IMR-90 (cell line): Measurements from ENCODE around the gene DNM3. TPM values are rescaled to one million over a fixed set of nuclear protein-coding genes. Genes with fewer than 3 reads are reported as not detected.

ENCODE experiments used
- ATAC-seq: fragments of 200-7000 bp; cut with Tn5 transposase; 2 replicates; pipeline ENCODE4 v1.9.1; 2020; ENCODE audit warnings: low read depth, mild to moderate bottlenecking, moderate library complexity
- BruUV-seq: library from RNA; stranded (reverse); fragments of 400-500 nt; replicated peaks from 2 replicates; lab custom pipeline; 2021; lab: Mats Ljungman, UMichigan
- CTCF ChIA-PET: fragments of 300-600 bp; formaldehyde crosslinking; extraction: SDS; loops from one replicate; lab custom pipeline; 2021; ENCODE audit warnings: antibody characterized with exemption; lab: Yijun Ruan, JAX
- POLR2A ChIA-PET: fragments of 300-600 bp; sonication (Branson Sonifier 250); formaldehyde crosslinking; loops from one replicate; lab custom pipeline; 2022; ENCODE audit warnings: antibody characterized with exemption; ENCODE audit not compliant: unreplicated experiment; lab: Charles Lee
- DNase-seq: peaks from one replicate; pipeline ENCODE4 v3.0.0; 2013
- H2AFZ ChIP-seq: replicated peaks from 2 replicates; pipeline ENCODE3; 2013; ENCODE audit warnings: low read length, mild to moderate bottlenecking; ENCODE audit not compliant: poor library complexity
- H2AK5ac ChIP-seq: 2 replicates; pipeline ENCODE4 v1.6.1; 2013; ENCODE audit warnings: low read depth, low read length, inconsistent platforms
- H2AK9ac ChIP-seq: replicated peaks from 2 replicates; pipeline ENCODE3; 2013; ENCODE audit warnings: mild to moderate bottlenecking, low read depth, low read length, moderate library complexity; ENCODE audit not compliant: poor library complexity
- H2BK120ac ChIP-seq: 2 replicates; pipeline ENCODE4 v1.6.1; 2013; ENCODE audit warnings: low read depth, low read length, inconsistent platforms
- H2BK15ac ChIP-seq: 3 replicates; pipeline ENCODE4 v1.6.1; 2013; ENCODE audit warnings: low read depth, low read length, inconsistent platforms
- H2BK20ac ChIP-seq: 2 replicates; pipeline ENCODE4 v1.6.1; 2013; ENCODE audit warnings: low read depth, mild to moderate bottlenecking, inconsistent platforms, low read length, moderate library complexity
- H2BK5ac ChIP-seq: 2 replicates; pipeline ENCODE4 v1.6.1; 2013; ENCODE audit warnings: mild to moderate bottlenecking, low read depth, low read length, inconsistent platforms; ENCODE audit not compliant: poor library complexity, severe bottlenecking
- H3K14ac ChIP-seq: replicated peaks from 2 replicates; pipeline ENCODE4 v1.6.1; 2013; ENCODE audit warnings: low read depth, low read length, inconsistent platforms
- H3K18ac ChIP-seq: 2 replicates; pipeline ENCODE4 v1.6.1; 2013; ENCODE audit warnings: low read depth, low read length, control low read depth
- H3K23ac ChIP-seq: 2 replicates; pipeline ENCODE4 v1.6.1; 2013; ENCODE audit warnings: low read depth, low read length, inconsistent platforms
- H3K27ac ChIP-seq: 2 replicates; pipeline ENCODE4 v1.5.1; 2013; ENCODE audit warnings: mild to moderate bottlenecking, control low read depth, low read length; ENCODE audit not compliant: insufficient read depth
- H3K27me3 ChIP-seq: 2 replicates; pipeline ENCODE4 v1.6.1; 2013; ENCODE audit warnings: low read length; ENCODE audit not compliant: control insufficient read depth, insufficient read depth
- H3K36me3 ChIP-seq: 2 replicates; pipeline ENCODE4 v1.6.1; 2013; ENCODE audit warnings: low read length, mixed read lengths; ENCODE audit not compliant: control insufficient read depth, insufficient read depth
- H3K4ac ChIP-seq: 2 replicates; pipeline ENCODE4 v1.6.1; 2013; ENCODE audit warnings: low read depth, low read length, inconsistent platforms
- H3K4me1 ChIP-seq: 2 replicates; pipeline ENCODE4 v1.6.1; 2013; ENCODE audit warnings: low read length, mixed read lengths; ENCODE audit not compliant: control insufficient read depth, insufficient read depth
- H3K4me2 ChIP-seq: 2 replicates; pipeline ENCODE4 v1.6.1; 2013; ENCODE audit warnings: low read depth, mild to moderate bottlenecking, control low read depth, low read length, moderate library complexity
- H3K4me3 ChIP-seq: 2 replicates; pipeline ENCODE4 v1.5.1; 2013; ENCODE audit warnings: low read depth, mild to moderate bottlenecking, control low read depth, low read length, moderate library complexity; ENCODE audit not compliant: insufficient read depth
- H3K56ac ChIP-seq: 2 replicates; pipeline ENCODE4 v1.6.1; 2013; ENCODE audit warnings: low read length, inconsistent platforms; ENCODE audit not compliant: insufficient read depth; ENCODE audit errors: extremely low read depth
- H3K79me1 ChIP-seq, 2 experiments: 2 replicates each; pipeline ENCODE4 v1.6.1; 2013; ENCODE audit warnings: low read length in 2 of 2, inconsistent platforms in 1 of 2, low read depth in 1 of 2
- H3K9ac ChIP-seq: 2 replicates; pipeline ENCODE4 v1.6.1; 2013; ENCODE audit warnings: low read depth, low read length, control low read depth
- H3K9me1 ChIP-seq: 2 replicates; pipeline ENCODE4 v1.6.1; 2013; ENCODE audit warnings: low read length, inconsistent platforms; ENCODE audit not compliant: insufficient read depth
- H3K9me3 ChIP-seq: 2 replicates; pipeline ENCODE4 v1.6.1; 2013; ENCODE audit warnings: low read length; ENCODE audit not compliant: control insufficient read depth, insufficient read depth
- H4K20me1 ChIP-seq: 2 replicates; pipeline ENCODE4 v1.6.1; 2013; ENCODE audit warnings: low read length, inconsistent platforms; ENCODE audit not compliant: insufficient read depth
- H4K5ac ChIP-seq: 2 replicates; pipeline ENCODE4 v1.6.1; 2013; ENCODE audit warnings: mild to moderate bottlenecking, low read depth, low read length, control low read depth
- H4K8ac ChIP-seq, 2 experiments: 2 replicates each; pipeline ENCODE4 v1.6.1; 2013; ENCODE audit warnings: low read depth in 2 of 2, low read length in 2 of 2, control low read depth in 1 of 2, inconsistent platforms in 1 of 2
- H4K91ac ChIP-seq: 2 replicates; pipeline ENCODE4 v1.6.1; 2013; ENCODE audit warnings: low read depth, low read length, inconsistent platforms; ENCODE audit not compliant: insufficient read depth
- CHD1 ChIP-seq: IDR thresholded peaks from 2 replicates; pipeline ENCODE4 v1.6.1; 2012; ENCODE audit warnings: low read depth, low read length, improper control_type of control experiment
- MAZ ChIP-seq: IDR thresholded peaks from 2 replicates; pipeline ENCODE4 v1.6.1; 2012; ENCODE audit warnings: low read depth, mild to moderate bottlenecking, low read length, improper control_type of control experiment, moderate library complexity, borderline replicate concordance
- RAD21 ChIP-seq: IDR thresholded peaks from 2 replicates; pipeline ENCODE4 v1.6.1; 2012; ENCODE audit warnings: low read length, improper control_type of control experiment
- RCOR1 ChIP-seq: IDR thresholded peaks from 2 replicates; pipeline ENCODE4 v1.6.1; 2012; ENCODE audit warnings: mild to moderate bottlenecking, low read length, improper control_type of control experiment; ENCODE audit not compliant: insufficient replicate concordance
- WGBS, 2 experiments: methylation state at CpG; one replicate each; pipeline versions ENCODE4 v1.1.5 to v1.1.7; 2013; ENCODE audit warnings: missing lambda C conversion rate in 2 of 2; ENCODE audit not compliant: insufficient read length in 1 of 2; ENCODE audit errors: extremely low coverage in 2 of 2; 5-methylcytosine and 5-hydroxymethylcytosine counted together
- dilution Hi-C: fragments of 300-500 bp; cut with HindIII; formaldehyde crosslinking; loops from one replicate; pipeline ENCODE4 v1.14.3; 2018; ENCODE audit warnings: low sequenced_read_pairs; ENCODE audit not compliant: unreplicated experiment
- in situ Hi-C: fragments of 300-500 bp; cut with MboI; formaldehyde crosslinking; loops from 3 replicates; pipeline ENCODE4 v1.14.3; 2019; ENCODE audit warnings: low sequenced_read_pairs, inconsistent platforms, mixed read lengths
- intact Hi-C: fragments of 100-400 bp; cut with micrococcal nuclease; formaldehyde crosslinking; loops from 2 replicates; pipeline ENCODE4 v1.10.0; 2022
- polyA plus RNA-seq, 3 experiments: library from polyadenylated mRNA; depleted of rRNA; stranded (reverse); fragments of >200 nt; gene quantifications; 2 replicates each; pipeline ENCODE4 v1.2.3, GENCODE V29; 2012; ENCODE audit warnings: low replicate concordance in 1 of 3
- total RNA-seq: library from RNA; depleted of rRNA; stranded (reverse); fragments of >200 nt; gene quantifications from 2 replicates; pipeline ENCODE4 v1.2.3, GENCODE V29; 2012
- TF ChIP-seq, protein P1 (sequence below): fragments of 150-350 bp; IDR thresholded peaks from 2 replicates; pipeline ENCODE4 v1.6.1; 2017; ENCODE audit warnings: mild to moderate bottlenecking, antibody characterized with exemption, low read length, low read depth

The DNM3 gene
- total and polyA plus RNA-seq, 2 of the 4 experiments (the other 2 are of a cell fraction) = 0.36 TPM

DNA sequence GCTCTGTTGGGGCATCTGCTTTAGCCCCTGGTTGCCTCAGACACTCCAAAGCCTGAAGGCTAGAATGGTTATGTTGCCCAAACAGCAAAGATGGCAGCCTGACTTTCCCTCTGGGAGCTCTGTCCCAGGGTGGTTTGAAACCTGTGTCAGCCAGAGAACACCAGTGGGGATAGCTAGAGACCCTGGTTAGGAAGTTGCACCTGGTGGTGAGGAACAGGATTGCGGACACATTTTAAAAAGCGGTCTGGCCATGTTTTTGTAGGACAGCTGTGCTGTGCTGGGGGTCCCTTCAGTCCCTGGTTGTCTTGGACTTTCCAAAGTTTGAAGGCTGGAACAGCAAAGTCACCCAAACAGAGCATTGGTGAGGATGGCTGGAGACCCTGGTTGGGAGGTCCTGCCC, 87.8 kb downstream of the DNM3 start:
- no peak overlapping the region for H2AK9ac ChIP-seq
- DNase-seq = no peak
- no peak overlapping the region for H4K5ac ChIP-seq
- no peaks in the 10 kb centered on the region for H3K79me1 ChIP-seq
- POLR2A ChIA-PET = no interaction called here
- no peaks in the 10 kb centered on the region for H4K20me1 ChIP-seq
- no peak overlapping the region for H2AFZ ChIP-seq
- H3K4me2 ChIP-seq = no peak overlapping the region
- H3K18ac ChIP-seq = no peak overlapping the region
- H2BK15ac ChIP-seq = no peak overlapping the region
- CTCF ChIA-PET = interaction anchor here (0.6 to 1.4 kb wide), 4 partner anchors 12 to 1337 kb away, joined by 3 to 4 read pairs (median 3); no protein-coding TSS in a partner anchor
- no CpG with 5 or more reads among the region's 2 CpGs for WGBS, 2 experiments
- no peak overlapping the region for H3K14ac ChIP-seq
- no peak overlapping the region for H3K4me3 ChIP-seq
- dilution Hi-C loops = no loop called here
- H3K9ac ChIP-seq = no peak overlapping the region
- H3K4me1 ChIP-seq = no peaks in the 10 kb centered on the region
- H3K23ac ChIP-seq = no peak overlapping the region
- no peak overlapping the region for H4K91ac ChIP-seq
- TF ChIP-seq RCOR1 (no peak), RAD21 (no peak), MAZ (no peak), CHD1 (no peak)
- TF ChIP-seq, protein P1, sequence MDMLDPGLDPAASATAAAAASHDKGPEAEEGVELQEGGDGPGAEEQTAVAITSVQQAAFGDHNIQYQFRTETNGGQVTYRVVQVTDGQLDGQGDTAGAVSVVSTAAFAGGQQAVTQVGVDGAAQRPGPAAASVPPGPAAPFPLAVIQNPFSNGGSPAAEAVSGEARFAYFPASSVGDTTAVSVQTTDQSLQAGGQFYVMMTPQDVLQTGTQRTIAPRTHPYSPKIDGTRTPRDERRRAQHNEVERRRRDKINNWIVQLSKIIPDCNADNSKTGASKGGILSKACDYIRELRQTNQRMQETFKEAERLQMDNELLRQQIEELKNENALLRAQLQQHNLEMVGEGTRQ = no peak
- H3K27ac ChIP-seq = no peak overlapping the region
- intact Hi-C loops = no loop called here
- H2BK20ac ChIP-seq = no peak overlapping the region
- H3K4ac ChIP-seq = no peak overlapping the region
- in situ Hi-C loops = no loop called here
- no peak overlapping the region for H2AK5ac ChIP-seq
- no peaks in the 10 kb centered on the region for H3K36me3 ChIP-seq
- BruUV-seq = no TSS peak
- ATAC-seq = no peak
- no peaks in the 10 kb centered on the region for H3K9me3 ChIP-seq
- H3K27me3 ChIP-seq = peaks cover 4% of the 10 kb centered on the region; the same call in 1 of the 2 replicates
- H3K56ac ChIP-seq = no peak overlapping the region
- H3K9me1 ChIP-seq = no peaks in the 10 kb centered on the region
- H4K8ac ChIP-seq = no peak overlapping the region
- H2BK5ac ChIP-seq = no peak overlapping the region
- no peak overlapping the region for H2BK120ac ChIP-seq
